HG02642 (cell line): ENCODE results near the gene UBLCP1.
"Not testable (repeated sequence)": the region's sequence is repeated elsewhere in the genome, so short reads cannot be mapped to it uniquely, and the experiment has no call there.

Experiments
- ATAC-seq: cut with Tn5 transposase; IDR thresholded peaks from one replicate; pipeline ENCODE4 v1.9.1; 2021; ENCODE audit warnings: mild to moderate bottlenecking; ENCODE audit not compliant: unreplicated experiment, poor library complexity

The UBLCP1 gene

GRCh38 chr5:159262859-159263568, at the start of gene UBLCP1:
TSS of gene UBLCP1 (plus strand) at chr5:159263290. CDS start at chr5:159268916, 5,626 bp downstream.
- peak; percentile 92 for ATAC-seq

- no peak for ATAC-seq
Observed at GRCh38 chr5:159214486-159215271, 48.4 kb upstream of the UBLCP1 start.

- ATAC-seq: no peak
Observed at GRCh38 chr5:159215886-159216285, 47.2 kb upstream of the UBLCP1 start.

GRCh38 chr5:159216454-159216853, 46.6 kb upstream of the UBLCP1 start:
- ATAC-seq: no peak

GRCh38 chr5:159217236-159217635, 45.9 kb upstream of the UBLCP1 start:
- no peak for ATAC-seq

- no peak for ATAC-seq
Observed at GRCh38 chr5:159218595-159219023, 44.5 kb upstream of the UBLCP1 start.

GRCh38 chr5:159220206-159220605, 42.9 kb upstream of the UBLCP1 start:
- ATAC-seq: no peak

- ATAC-seq: no peak
Observed at GRCh38 chr5:159223469-159223868, 39.6 kb upstream of the UBLCP1 start.

GRCh38 chr5:159224471-159224870, 38.6 kb upstream of the UBLCP1 start:
- no peak for ATAC-seq

- no peak for ATAC-seq
Observed at GRCh38 chr5:159226451-159226850, 36.6 kb upstream of the UBLCP1 start.

- no peak for ATAC-seq
Observed at GRCh38 chr5:159227452-159227851, 35.6 kb upstream of the UBLCP1 start.

- not testable (repeated sequence) for ATAC-seq
Observed at GRCh38 chr5:159228097-159228496, 35.0 kb upstream of the UBLCP1 start.

- ATAC-seq: no peak
Observed at GRCh38 chr5:159230657-159231056, 32.4 kb upstream of the UBLCP1 start.

- ATAC-seq: no peak
Observed at GRCh38 chr5:159231167-159231566, 31.9 kb upstream of the UBLCP1 start.

GRCh38 chr5:159235871-159236520, 27.1 kb upstream of the UBLCP1 start:
- not testable (repeated sequence) for ATAC-seq

GRCh38 chr5:159240301-159240870, 22.7 kb upstream of the UBLCP1 start:
- no peak for ATAC-seq

GRCh38 chr5:159241946-159242552, 21.0 kb upstream of the UBLCP1 start:
- ATAC-seq: no peak

- no peak for ATAC-seq
Observed at GRCh38 chr5:159242656-159243055, 20.4 kb upstream of the UBLCP1 start.

- no peak for ATAC-seq
Observed at GRCh38 chr5:159243385-159243784, 19.7 kb upstream of the UBLCP1 start.

- no peak for ATAC-seq
Observed at GRCh38 chr5:159244163-159244562, 18.9 kb upstream of the UBLCP1 start.
